Lung (tissue), 12 donors: ENCODE results near the gene ABHD16A. TPM values are rescaled to one million over a fixed set of nuclear protein-coding genes. Genes with fewer than 3 reads are reported as not detected.

Source experiments
- ATAC-seq: fragments of 200-7000 bp; cut with Tn5 transposase; one replicate; pipeline ENCODE4 v1.9.1; 2020; ENCODE audit warnings: moderate number of reproducible peaks; ENCODE audit not compliant: insufficient read depth, low FRiP score
- DNase-seq, 3 donors: peaks; one replicate each; pipeline ENCODE4 v3.0.0-alpha.2; 2013 to 2017
- H3K27ac ChIP-seq, 2 donors: one replicate each; pipeline ENCODE4 v1.5.1; 2013; ENCODE audit warnings: mild to moderate bottlenecking in 2 of 2, moderate library complexity in 2 of 2, control low read depth in 1 of 2, inconsistent platforms in 1 of 2, low read depth in 1 of 2, low read length in 1 of 2
- H3K27me3 ChIP-seq, 3 donors: one replicate each; pipeline ENCODE4 v1.5.1; 2013; ENCODE audit warnings: low read length in 2 of 3; ENCODE audit not compliant: control insufficient read depth in 3 of 3, insufficient read depth in 3 of 3
- H3K36me3 ChIP-seq, 4 donors: one replicate each; pipeline ENCODE4 v1.5.1; 2013; ENCODE audit warnings: low read length in 4 of 4, mild to moderate bottlenecking in 1 of 4, moderate library complexity in 1 of 4; ENCODE audit not compliant: control insufficient read depth in 4 of 4, insufficient read depth in 4 of 4
- H3K4me1 ChIP-seq, 5 donors: one replicate each; pipeline ENCODE4 v1.5.1; 2013; ENCODE audit warnings: low read length in 5 of 5, mild to moderate bottlenecking in 2 of 5, moderate library complexity in 1 of 5; ENCODE audit not compliant: control insufficient read depth in 5 of 5, insufficient read depth in 5 of 5
- H3K4me3 ChIP-seq: one replicate; pipeline ENCODE4 v1.5.1; 2013; ENCODE audit warnings: mild to moderate bottlenecking, control low read depth, moderate library complexity
- H3K9ac ChIP-seq, 2 donors: one replicate each; pipeline ENCODE4 v1.5.1; 2013; ENCODE audit warnings: low read length in 2 of 2, control low read depth in 1 of 2; ENCODE audit not compliant: insufficient read depth in 1 of 2
- H3K9me3 ChIP-seq, 4 donors: one replicate each; pipeline ENCODE4 v1.5.1; 2013; ENCODE audit warnings: low read length in 3 of 4, mild to moderate bottlenecking in 1 of 4, moderate library complexity in 1 of 4; ENCODE audit not compliant: control insufficient read depth in 4 of 4, insufficient read depth in 3 of 4
- WGBS, 2 donors: extraction: QIAGEN DNeasy Blood & Tissue Kit; methylation state at CpG; one replicate each; pipeline ENCODE4 v1.1.7; 2013; 5-methylcytosine and 5-hydroxymethylcytosine counted together
- polyA plus RNA-seq, 2 donors: library from polyadenylated mRNA; stranded (reverse); fragments of 200-250 nt; gene quantifications; one replicate each; pipeline ENCODE4 v1.2.1, GENCODE V29; 2013
- total RNA-seq, 2 donors: library from RNA; depleted of rRNA in 1 of 2; stranded (reverse); fragments of >200 nt in 1 of 2; gene quantifications; one replicate each; pipeline ENCODE4 v1.2.1, GENCODE V29; 2014 to 2021
- TF ChIP-seq, protein P1 (sequence below): IDR thresholded peaks from 2 replicates; pipeline ENCODE4 v1.5.1; 2012; ENCODE audit warnings: mild to moderate bottlenecking; ENCODE audit errors: control extremely low read depth, extremely low read depth
- donor health status: control.
- donor health status: control.
- donor health status: Bipolar disorder and iron deficiency.
- donor health status: healthy.
- donor health status: DM: yes; HTN: yes; CAD: no.

ABHD16A gene
- total and polyA plus RNA-seq, 4 donors: 30.6 to 68.6 (median 53.6) TPM

DNA sequence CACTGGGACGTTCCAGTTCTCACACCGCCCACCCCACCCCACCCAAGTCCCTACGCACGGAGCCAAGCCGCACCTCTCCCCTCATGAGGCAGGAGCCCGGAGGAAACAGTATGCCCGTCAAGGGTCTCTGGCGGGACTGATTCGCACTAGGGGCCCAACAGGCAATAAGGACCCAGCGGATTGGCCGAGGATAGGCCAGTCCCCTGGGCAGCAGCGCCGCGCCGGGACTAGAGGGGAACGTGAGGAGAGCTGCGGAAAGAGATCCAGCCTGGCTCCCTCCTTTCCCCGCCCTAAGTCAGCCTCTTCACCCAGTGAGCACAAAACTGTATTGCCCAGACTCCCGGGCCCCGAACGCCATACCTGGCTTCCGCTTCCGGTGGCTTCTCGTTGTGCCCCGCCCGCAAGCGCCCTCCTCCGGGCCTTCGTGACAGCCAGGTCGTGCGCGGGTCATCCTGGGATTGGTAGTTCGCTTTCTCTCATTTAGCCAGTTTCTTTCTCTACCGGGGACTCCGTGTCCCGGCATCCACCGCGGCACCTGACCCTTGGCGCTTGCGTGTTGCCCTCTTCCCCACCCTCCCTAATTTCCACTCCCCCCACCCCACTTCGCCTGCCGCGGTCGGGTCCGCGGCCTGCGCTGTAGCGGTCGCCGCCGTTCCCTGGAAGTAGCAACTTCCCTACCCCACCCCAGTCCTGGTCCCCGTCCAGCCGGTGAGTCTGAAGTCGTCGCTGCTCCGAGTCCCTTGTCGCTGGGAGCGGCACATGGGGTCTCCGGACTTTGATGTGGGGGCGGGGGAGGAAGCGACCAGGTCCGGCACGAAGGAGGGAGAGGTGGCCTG, 37.4 kb downstream of the ABHD16A start, which contains the start of gene CSNK2B:
TSS of gene CSNK2B (plus strand) at position 580 of the 836 bp plus-strand sequence. CDS start 752 bp downstream, outside the sequence.
- TF ChIP-seq, protein P1, sequence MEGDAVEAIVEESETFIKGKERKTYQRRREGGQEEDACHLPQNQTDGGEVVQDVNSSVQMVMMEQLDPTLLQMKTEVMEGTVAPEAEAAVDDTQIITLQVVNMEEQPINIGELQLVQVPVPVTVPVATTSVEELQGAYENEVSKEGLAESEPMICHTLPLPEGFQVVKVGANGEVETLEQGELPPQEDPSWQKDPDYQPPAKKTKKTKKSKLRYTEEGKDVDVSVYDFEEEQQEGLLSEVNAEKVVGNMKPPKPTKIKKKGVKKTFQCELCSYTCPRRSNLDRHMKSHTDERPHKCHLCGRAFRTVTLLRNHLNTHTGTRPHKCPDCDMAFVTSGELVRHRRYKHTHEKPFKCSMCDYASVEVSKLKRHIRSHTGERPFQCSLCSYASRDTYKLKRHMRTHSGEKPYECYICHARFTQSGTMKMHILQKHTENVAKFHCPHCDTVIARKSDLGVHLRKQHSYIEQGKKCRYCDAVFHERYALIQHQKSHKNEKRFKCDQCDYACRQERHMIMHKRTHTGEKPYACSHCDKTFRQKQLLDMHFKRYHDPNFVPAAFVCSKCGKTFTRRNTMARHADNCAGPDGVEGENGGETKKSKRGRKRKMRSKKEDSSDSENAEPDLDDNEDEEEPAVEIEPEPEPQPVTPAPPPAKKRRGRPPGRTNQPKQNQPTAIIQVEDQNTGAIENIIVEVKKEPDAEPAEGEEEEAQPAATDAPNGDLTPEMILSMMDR: no peak
- H3K9ac ChIP-seq: peak within 1 kb of the TSS; percentile 81 to 93
- no peaks in the 10 kb centered on the region for H3K9me3 ChIP-seq
- WGBS, 2 donors: 0% methylated on average over 63 of the region's 63 CpGs
- H3K27ac ChIP-seq: peak within 1 kb of the TSS; percentile 89 to 96
- peaks cover 11 to 44% (median 31%) of the 10 kb centered on the region in 4 donors for H3K36me3 ChIP-seq
- peak; percentile 98 to 99 (median 99) for DNase-seq
- no peaks in the 10 kb centered on the region for H3K27me3 ChIP-seq
- peaks cover 3 to 34% (median 11%) of the 10 kb centered on the region in 5 donors for H3K4me1 ChIP-seq
- peak within 1 kb of the TSS; percentile 84 for H3K4me3 ChIP-seq
- ATAC-seq: peak; percentile 93

DNA sequence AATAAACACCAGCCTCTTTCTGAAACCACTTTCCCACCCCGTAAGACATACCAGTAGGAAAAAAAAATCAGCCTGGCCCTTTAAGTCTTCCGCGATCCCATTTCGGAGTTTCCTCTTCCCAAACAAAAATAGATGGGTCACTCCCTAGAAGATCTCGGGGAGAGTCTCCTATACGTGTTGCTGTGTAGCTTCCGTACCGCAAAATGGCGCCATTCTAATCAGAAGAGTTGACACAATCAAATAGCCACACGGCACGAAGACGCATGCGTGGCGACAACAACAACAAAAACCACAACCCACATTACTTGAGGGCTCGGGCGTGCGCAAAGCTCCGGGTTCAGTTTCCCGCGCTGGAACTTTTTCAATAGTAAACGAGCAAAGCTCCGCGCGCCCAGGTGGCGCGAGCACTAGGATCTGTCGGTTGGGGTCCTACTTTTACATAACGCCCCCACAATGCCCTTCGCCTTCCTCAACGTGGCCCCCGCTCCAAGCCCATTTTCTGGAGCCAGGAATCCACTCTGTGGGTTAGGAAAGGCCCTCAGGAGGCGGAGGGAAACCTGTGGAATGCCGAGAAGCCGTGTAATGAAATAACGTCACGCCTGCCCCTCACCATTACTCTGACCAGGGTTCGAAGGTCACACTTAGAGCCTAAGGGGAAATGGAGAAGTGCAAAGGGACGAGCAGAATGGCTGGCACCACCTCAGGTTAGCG, 38.2 kb downstream of the ABHD16A start, which contains the start of gene GPANK1:
TSS of gene GPANK1 (minus strand) at position 208 of the 711 bp plus-strand sequence. CDS start 519 bp downstream, outside the sequence.
- Histone ChIP-seq H3K36me3 (peaks cover 11 to 37% (median 25%) of the 10 kb centered on the region in 4 donors), H3K9me3 (no peaks in the 10 kb centered on the region)

GRCh38 chr6:31663961-31664789, 38.9 kb downstream of the ABHD16A start:
- H3K36me3 ChIP-seq: peaks cover 7 to 30% (median 20%) of the 10 kb centered on the region in 4 donors
- ATAC-seq (no peak), DNase-seq (peak in 2 of 3 donors; percentile 23 to 43)
- no peaks in the 10 kb centered on the region for H3K27me3 ChIP-seq
- no peaks in the 10 kb centered on the region for H3K9me3 ChIP-seq
- H3K27ac ChIP-seq: peak overlapping the region; percentile 89 to 96
- peak overlapping the region; percentile 81 to 84 for H3K9ac ChIP-seq
- H3K4me1 ChIP-seq: peaks cover 3 to 45% (median 16%) of the 10 kb centered on the region in 5 donors
- peak overlapping the region; percentile 50 for H3K4me3 ChIP-seq
- 21 to 31% methylated on average over 17 of the region's 17 CpGs for WGBS, 2 donors
- TF ChIP-seq, protein P1: no peak

More for the DNA sequence above, 38.2 kb downstream of the ABHD16A start, which contains the start of gene GPANK1:
- Histone ChIP-seq H3K4me1 (peaks cover 3 to 38% (median 11%) of the 10 kb centered on the region in 5 donors), H3K9ac (peak within 1 kb of the TSS; percentile 81 to 93), H3K27ac (peak within 1 kb of the TSS; percentile 89 to 96), H3K4me3 (peak within 1 kb of the TSS; percentile 84), H3K27me3 (no peaks in the 10 kb centered on the region)
- TF ChIP-seq, protein P1: no peak
- 0% methylated on average over 39 of the region's 39 CpGs for WGBS, 2 donors
- peak; percentile 93 to 99 (median 98) for DNase-seq
- ATAC-seq: peak; percentile 68
